ENCODE data around the gene LIMCH1.

DNA sequence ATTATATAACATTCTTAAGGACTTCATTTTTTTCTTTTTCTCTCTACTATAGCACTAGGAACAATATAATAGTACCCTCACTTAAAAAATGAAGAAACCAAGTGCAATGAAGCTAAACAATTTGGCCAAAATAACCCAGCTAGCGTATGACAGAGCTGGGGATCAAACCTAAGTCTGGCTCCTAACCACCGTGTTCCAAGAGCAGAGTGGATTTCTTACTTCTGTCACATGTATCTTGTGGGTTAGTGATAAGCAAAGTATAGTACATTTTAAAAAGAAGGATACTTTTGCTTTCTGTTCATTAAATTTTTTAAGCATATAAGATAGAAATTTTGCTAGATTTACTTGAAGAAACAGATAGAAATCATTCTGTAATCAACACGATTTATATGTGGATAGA is 11.5 kb downstream of the LIMCH1 start:
- TF ChIP-seq POLR2A (IDR thresholded peaks at IDR 0.05; ENCODE audit: control extremely low read depth in 1 of 2, low read depth in 2 of 2, low read length in 2 of 2) (no peak), JUN (IDR thresholded peaks at IDR 0.05; ENCODE audit: low read depth, low read length) (no peak), SIN3A (conservative IDR thresholded peaks at IDR 0.05 in 1 of 2, IDR thresholded peaks at IDR 0.05 in 1 of 2; ENCODE audit: low read depth in 1 of 2, low read length in 2 of 2) (no peak), KDM5A (IDR thresholded peaks at IDR 0.05; ENCODE audit: low read length) (no peak), POLR2AphosphoS5 (IDR thresholded peaks at IDR 0.05; ENCODE audit: low read depth, low read length) (no peak), CHD2 (IDR thresholded peaks at IDR 0.05; ENCODE audit: low read length) (no peak)
- TF ChIP-seq, protein P1, sequence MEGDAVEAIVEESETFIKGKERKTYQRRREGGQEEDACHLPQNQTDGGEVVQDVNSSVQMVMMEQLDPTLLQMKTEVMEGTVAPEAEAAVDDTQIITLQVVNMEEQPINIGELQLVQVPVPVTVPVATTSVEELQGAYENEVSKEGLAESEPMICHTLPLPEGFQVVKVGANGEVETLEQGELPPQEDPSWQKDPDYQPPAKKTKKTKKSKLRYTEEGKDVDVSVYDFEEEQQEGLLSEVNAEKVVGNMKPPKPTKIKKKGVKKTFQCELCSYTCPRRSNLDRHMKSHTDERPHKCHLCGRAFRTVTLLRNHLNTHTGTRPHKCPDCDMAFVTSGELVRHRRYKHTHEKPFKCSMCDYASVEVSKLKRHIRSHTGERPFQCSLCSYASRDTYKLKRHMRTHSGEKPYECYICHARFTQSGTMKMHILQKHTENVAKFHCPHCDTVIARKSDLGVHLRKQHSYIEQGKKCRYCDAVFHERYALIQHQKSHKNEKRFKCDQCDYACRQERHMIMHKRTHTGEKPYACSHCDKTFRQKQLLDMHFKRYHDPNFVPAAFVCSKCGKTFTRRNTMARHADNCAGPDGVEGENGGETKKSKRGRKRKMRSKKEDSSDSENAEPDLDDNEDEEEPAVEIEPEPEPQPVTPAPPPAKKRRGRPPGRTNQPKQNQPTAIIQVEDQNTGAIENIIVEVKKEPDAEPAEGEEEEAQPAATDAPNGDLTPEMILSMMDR (IDR thresholded peaks at IDR 0.05; ENCODE audit: control extremely low read depth in 1 of 3, insufficient read depth in 1 of 3, low read depth in 1 of 3, low read length in 3 of 3): no peak
- TF ChIP-seq, protein P2, sequence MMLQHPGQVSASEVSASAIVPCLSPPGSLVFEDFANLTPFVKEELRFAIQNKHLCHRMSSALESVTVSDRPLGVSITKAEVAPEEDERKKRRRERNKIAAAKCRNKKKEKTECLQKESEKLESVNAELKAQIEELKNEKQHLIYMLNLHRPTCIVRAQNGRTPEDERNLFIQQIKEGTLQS (IDR thresholded peaks at IDR 0.05; ENCODE audit: insufficient read depth, low read depth, low read length): no peak
- TF ChIP-seq, protein P3, sequence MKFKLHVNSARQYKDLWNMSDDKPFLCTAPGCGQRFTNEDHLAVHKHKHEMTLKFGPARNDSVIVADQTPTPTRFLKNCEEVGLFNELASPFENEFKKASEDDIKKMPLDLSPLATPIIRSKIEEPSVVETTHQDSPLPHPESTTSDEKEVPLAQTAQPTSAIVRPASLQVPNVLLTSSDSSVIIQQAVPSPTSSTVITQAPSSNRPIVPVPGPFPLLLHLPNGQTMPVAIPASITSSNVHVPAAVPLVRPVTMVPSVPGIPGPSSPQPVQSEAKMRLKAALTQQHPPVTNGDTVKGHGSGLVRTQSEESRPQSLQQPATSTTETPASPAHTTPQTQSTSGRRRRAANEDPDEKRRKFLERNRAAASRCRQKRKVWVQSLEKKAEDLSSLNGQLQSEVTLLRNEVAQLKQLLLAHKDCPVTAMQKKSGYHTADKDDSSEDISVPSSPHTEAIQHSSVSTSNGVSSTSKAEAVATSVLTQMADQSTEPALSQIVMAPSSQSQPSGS (IDR thresholded peaks at IDR 0.05; ENCODE audit: low read length): no peak
